ENCODE results near the gene CLDN8.

DNA sequence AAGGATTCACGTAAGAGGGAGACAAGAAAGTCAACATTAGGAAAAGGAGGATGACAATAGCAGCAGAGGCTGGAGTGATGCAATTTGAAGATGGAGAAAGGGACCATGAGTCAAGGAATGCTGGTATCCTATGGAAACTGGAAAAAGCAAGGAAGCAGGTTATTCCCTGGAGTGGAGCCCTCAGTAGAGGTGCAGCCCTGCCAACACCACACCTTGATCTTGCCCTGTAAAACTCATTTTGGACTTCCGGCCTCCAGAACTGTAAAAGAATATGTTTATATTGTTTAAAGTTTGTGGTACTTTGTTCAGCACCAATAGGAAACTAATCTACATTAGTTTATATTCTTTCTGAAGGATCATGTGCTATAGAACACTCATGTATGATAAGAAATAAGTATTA is 29.7 kb downstream of the CLDN8 start:
- TF ChIP-seq, protein P1, sequence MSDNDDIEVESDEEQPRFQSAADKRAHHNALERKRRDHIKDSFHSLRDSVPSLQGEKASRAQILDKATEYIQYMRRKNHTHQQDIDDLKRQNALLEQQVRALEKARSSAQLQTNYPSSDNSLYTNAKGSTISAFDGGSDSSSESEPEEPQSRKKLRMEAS (IDR thresholded peaks at IDR 0.05), result no peak
- TF ChIP-seq NFIC (IDR thresholded peaks at IDR 0.05) (no peak), CEBPB (IDR thresholded peaks at IDR 0.05) (no peak), ZBTB7A (IDR thresholded peaks at IDR 0.05; ENCODE audit: low read depth) (no peak), EP300 (IDR thresholded peaks at IDR 0.05; ENCODE audit: borderline replicate concordance) (no peak), FOXM1 (IDR thresholded peaks at IDR 0.05; ENCODE audit: borderline replicate concordance, low read depth) (no peak)

All from Ishikawa (cell line).